ENCODE data around the gene SPACA6.
A peak's percentile ranks its signal among the peaks of the same experiment; 100 is the strongest.

SPACA6 gene

GRCh38 chr19:51713319-51714285 is 20.5 kb downstream of the SPACA6 start:
- no peak for TF ChIP-seq CTCF (IDR thresholded peaks at IDR 0.05)
- no peak overlapping the region for H3K4me3 ChIP-seq
- peak; percentile 73 for DNase-seq (ENCODE audit: low spot score)
- no peak overlapping the region for H3K27ac ChIP-seq

- no peak for DNase-seq (ENCODE audit: low spot score)
- no peak for TF ChIP-seq CTCF (IDR thresholded peaks at IDR 0.05)
- Histone ChIP-seq H3K27ac (no peak overlapping the region), H3K4me3 (no peak overlapping the region)
Observed at GRCh38 chr19:51714848-51715247, 21.7 kb downstream of the SPACA6 start.

- no peak overlapping the region for H3K4me3 ChIP-seq
- DNase-seq (ENCODE audit: low spot score) = no peak
- H3K27ac ChIP-seq = no peak overlapping the region
- no peak for TF ChIP-seq CTCF (IDR thresholded peaks at IDR 0.05)
Observed at GRCh38 chr19:51715850-51716249, 22.7 kb downstream of the SPACA6 start.

- no peak for TF ChIP-seq CTCF (IDR thresholded peaks at IDR 0.05)
- Histone ChIP-seq H3K4me3 (no peak overlapping the region), H3K27ac (no peak overlapping the region)
- DNase-seq (ENCODE audit: low spot score) = peak; percentile 52
Observed at GRCh38 chr19:51716925-51717324, 23.8 kb downstream of the SPACA6 start.

- no peak for DNase-seq (ENCODE audit: low spot score)
- no peak for TF ChIP-seq CTCF (IDR thresholded peaks at IDR 0.05)
- Histone ChIP-seq H3K27ac (no peak overlapping the region), H3K4me3 (peak overlapping the region; percentile 46)
Observed at GRCh38 chr19:51719251-51719988, 26.3 kb downstream of the SPACA6 start.

- Histone ChIP-seq H3K4me3 (no peak overlapping the region), H3K27ac (no peak overlapping the region)
- no peak for TF ChIP-seq CTCF (IDR thresholded peaks at IDR 0.05)
- DNase-seq (ENCODE audit: low spot score) = no peak
Observed at GRCh38 chr19:51721905-51722304, 28.8 kb downstream of the SPACA6 start.
